ENCODE measurements around the gene THOC5.
"Not testable (repeated sequence)": the region's sequence is repeated elsewhere in the genome, so short reads cannot be mapped to it uniquely, and the experiment has no call there.

The THOC5 gene

GRCh38 chr22:29587938-29588699 is 34.6 kb upstream of the THOC5 start:
- TF ChIP-seq CTCF (IDR thresholded peaks at IDR 0.05), result no peak

GRCh38 chr22:29586193-29586705 is 32.7 kb upstream of the THOC5 start:
- H3K4me3 ChIP-seq (ENCODE audit: low read depth in 1 of 2, low read length in 1 of 2); H3K27me3 ChIP-seq; H3K36me3 ChIP-seq; H3K27ac ChIP-seq; H3K9me3 ChIP-seq; H3K4me1 ChIP-seq (ENCODE audit: control insufficient read depth in 1 of 2, insufficient read depth in 1 of 2, low read depth in 1 of 2, low read length in 1 of 2): not testable (repeated sequence)

More at GRCh38 chr22:29587938-29588699, 34.6 kb upstream of the THOC5 start:
- H3K36me3 ChIP-seq, result no peaks in the 10 kb centered on the region
- H3K27me3 ChIP-seq, result no peaks in the 10 kb centered on the region
- no peak overlapping the region for H3K4me3 ChIP-seq (ENCODE audit: low read depth in 1 of 2, low read length in 1 of 2)
- no peaks in the 10 kb centered on the region for H3K9me3 ChIP-seq
- H3K27ac ChIP-seq, result no peak overlapping the region
- H3K4me1 ChIP-seq (ENCODE audit: control insufficient read depth in 1 of 2, insufficient read depth in 1 of 2, low read depth in 1 of 2, low read length in 1 of 2), result peaks cover 0 to 3% of the 10 kb centered on the region in 2 experiments

GRCh38 chr22:29584975-29585374 is 31.4 kb upstream of the THOC5 start:
- no peak for TF ChIP-seq CTCF (IDR thresholded peaks at IDR 0.05)
- Histone ChIP-seq H3K27ac (no peak overlapping the region), H3K4me1 (ENCODE audit: control insufficient read depth in 1 of 2, insufficient read depth in 1 of 2, low read depth in 1 of 2, low read length in 1 of 2) (peaks cover 6 to 11% of the 10 kb centered on the region in 2 experiments), H3K36me3 (no peaks in the 10 kb centered on the region), H3K4me3 (ENCODE audit: low read depth in 1 of 2, low read length in 1 of 2) (no peak overlapping the region), H3K9me3 (no peaks in the 10 kb centered on the region), H3K27me3 (no peaks in the 10 kb centered on the region)

- Histone ChIP-seq H3K27me3 (no peaks in the 10 kb centered on the region), H3K27ac (no peak overlapping the region), H3K36me3 (no peaks in the 10 kb centered on the region), H3K4me1 (ENCODE audit: control insufficient read depth in 1 of 2, insufficient read depth in 1 of 2, low read depth in 1 of 2, low read length in 1 of 2) (peaks cover 6 to 10% of the 10 kb centered on the region in 2 experiments), H3K4me3 (ENCODE audit: low read depth in 1 of 2, low read length in 1 of 2) (no peak overlapping the region), H3K9me3 (no peaks in the 10 kb centered on the region)
- TF ChIP-seq CTCF (IDR thresholded peaks at IDR 0.05), result no peak
Observed at GRCh38 chr22:29581799-29582198, 28.2 kb upstream of the THOC5 start.

GRCh38 chr22:29580200-29580810 is 26.7 kb upstream of the THOC5 start:
- no peaks in the 10 kb centered on the region for H3K36me3 ChIP-seq
- H3K9me3 ChIP-seq, result no peaks in the 10 kb centered on the region
- H3K27me3 ChIP-seq, result no peaks in the 10 kb centered on the region
- H3K27ac ChIP-seq, result no peak overlapping the region
- TF ChIP-seq CTCF (IDR thresholded peaks at IDR 0.05), result no peak
- H3K4me1 ChIP-seq (ENCODE audit: control insufficient read depth in 1 of 2, insufficient read depth in 1 of 2, low read depth in 1 of 2, low read length in 1 of 2), result peaks cover 6 to 10% of the 10 kb centered on the region in 2 experiments
- H3K4me3 ChIP-seq (ENCODE audit: low read depth in 1 of 2, low read length in 1 of 2), result peak overlapping the region; percentile 71 to 81

All from neutrophil (primary cell).